Suppressor macrophage treated with lipopolysaccharide for 4 hours (primary cell): ENCODE measurements around the gene FAM120AOS.
A peak's percentile ranks its signal among the peaks of the same experiment; 100 is the strongest.

Experiments used
- DNase-seq: peaks from one replicate; pipeline ENCODE4 v3.0.0-alpha.2; 2020

Gene FAM120AOS

DNA sequence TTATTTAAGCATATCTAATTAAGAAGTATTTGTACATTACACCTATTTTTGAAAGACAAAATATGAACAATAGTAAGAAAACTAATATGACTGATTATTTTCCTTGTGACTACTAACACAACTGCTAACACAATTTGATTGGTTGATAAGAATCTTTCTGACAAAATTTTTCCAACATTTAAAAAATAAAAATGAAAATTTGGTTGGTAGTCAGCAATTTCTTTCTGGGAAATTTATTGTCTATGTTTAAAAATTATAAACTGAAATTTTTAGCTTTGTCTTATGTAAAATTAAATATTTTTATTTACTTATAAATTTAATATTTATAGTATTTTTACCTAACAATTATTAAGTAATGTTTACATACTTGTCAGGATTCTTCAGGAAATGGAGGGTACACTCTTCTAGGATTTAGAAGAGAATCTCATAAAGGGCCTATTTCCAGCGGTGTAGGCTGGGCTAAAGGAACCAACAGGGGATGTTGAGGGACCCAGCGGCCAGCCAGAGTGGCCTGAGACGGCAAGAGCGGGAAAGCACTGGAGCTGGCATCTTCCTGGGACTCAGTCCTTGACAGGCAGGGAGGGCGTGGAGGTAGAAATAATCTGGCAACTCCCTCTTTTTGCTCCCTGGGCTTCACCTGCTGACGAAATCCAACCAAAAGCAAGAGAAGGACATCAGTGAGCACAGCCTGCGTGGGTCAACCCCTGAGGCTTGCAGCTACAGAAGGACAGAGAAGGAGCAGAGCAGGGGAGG is 16.6 kb downstream of the FAM120AOS start:
- DNase-seq = no peak

- DNase-seq = no peak
Measured at GRCh38 chr9:93436218-93436617, 17.2 kb downstream of the FAM120AOS start.

- no peak for DNase-seq
Measured at GRCh38 chr9:93435386-93435785, 18.0 kb downstream of the FAM120AOS start.

DNA sequence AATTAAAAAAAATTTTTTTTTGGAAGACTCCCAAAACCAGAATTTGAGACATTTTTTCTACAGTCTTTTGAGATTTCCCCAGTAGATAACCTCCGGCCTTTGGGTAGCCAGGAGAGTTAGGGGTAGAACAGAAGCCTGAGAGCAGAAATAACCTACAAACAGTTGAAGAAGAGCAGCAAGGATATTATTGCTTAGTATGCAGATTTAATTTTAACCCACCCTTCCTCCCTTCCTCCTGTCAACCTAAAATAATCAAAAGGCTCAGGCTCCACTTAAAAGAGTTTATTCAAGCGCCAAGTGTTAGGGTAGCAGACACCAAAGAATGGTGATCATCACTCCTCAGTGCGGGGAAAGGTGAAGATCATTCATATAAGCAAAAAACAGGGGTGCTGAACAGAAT is 19.3 kb downstream of the FAM120AOS start:
- DNase-seq = no peak

GRCh38 chr9:93432964-93433363 is 20.4 kb downstream of the FAM120AOS start:
- no peak for DNase-seq

DNA sequence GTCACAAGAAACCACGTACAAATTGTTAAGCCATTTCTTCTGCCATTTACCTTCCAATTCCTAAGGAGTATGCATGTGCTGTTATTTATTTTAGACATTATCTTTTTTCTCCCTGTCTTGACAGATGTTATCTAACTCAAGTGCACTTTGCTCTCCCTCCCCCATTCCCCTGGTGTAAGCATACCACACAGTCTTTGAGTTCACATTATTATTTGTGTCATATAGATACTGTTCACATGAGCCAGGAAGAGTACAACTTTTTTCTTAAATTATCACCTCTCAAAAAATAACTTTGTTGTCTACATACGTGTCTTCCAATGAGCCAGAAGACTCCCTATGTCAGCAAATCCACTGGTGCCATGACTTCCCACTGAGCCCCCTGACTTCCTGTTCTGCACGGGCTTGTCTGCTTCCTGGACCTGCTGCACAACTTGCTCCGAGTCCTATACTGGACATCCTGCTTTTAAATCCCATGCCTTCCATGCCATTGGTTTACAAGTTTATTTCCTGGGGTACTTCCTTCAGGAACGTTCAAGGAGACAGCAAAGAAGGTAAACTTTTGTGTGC is 21.8 kb downstream of the FAM120AOS start:
- no peak for DNase-seq

GRCh38 chr9:93427655-93428379 is 25.6 kb downstream of the FAM120AOS start:
- peak; percentile 7 for DNase-seq

- no peak for DNase-seq
Measured at GRCh38 chr9:93422977-93423616, 30.3 kb downstream of the FAM120AOS start.

DNA sequence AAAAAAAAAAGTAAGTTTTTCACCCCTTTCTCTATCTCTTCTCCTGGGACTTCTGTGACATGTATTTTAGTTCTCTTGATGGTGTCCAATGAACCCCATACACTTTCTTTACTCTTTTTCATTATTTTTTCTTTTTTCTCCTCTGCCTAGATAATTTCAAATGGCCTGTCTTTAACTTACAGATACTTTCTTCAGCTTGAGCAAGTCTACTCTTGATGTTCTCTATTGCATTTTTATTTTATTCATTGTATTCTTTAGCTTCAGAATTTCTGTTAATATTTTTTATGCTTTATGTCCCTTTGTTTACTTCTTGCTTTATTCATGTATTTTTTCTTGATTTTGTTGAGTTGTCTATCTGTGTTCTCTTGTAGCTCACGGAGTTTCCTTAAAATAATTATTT is 34.4 kb downstream of the FAM120AOS start:
- no peak for DNase-seq

GRCh38 chr9:93417538-93417937 is 35.8 kb downstream of the FAM120AOS start:
- DNase-seq = no peak

DNA sequence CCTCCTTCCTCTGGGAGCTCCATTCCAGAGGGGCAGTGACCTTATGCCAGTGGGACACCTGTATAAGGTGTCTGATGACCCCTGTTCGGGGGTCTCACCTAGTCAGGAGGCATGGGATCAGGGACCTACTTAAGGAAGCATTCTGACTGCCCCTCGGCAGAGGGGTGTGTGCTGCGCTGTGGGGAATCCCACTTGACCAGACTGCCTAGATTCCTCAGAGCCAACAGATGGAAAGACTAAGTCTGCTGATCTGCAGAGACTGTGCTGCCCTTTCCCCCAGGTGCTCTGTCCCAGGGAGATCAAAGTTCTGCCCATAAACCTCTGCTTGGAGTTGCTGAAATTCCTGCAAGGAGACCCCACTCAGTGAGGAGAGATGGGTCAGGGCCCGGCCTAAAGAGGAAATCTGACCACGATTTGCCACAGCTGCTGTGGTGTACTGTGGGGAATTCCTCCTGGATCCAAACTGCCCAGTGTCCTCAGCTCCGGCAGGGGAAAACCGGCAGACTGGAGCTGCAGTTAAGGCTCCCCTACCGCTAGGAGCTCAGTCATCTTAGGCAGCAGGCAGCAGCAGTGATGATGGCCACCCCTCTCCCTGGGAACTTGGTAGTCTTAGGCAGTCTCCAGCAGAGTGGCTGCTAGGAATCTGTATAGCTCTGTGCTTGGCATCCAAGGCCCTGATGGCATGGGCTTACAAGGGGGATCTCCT is 36.7 kb downstream of the FAM120AOS start:
- no peak for DNase-seq

DNA sequence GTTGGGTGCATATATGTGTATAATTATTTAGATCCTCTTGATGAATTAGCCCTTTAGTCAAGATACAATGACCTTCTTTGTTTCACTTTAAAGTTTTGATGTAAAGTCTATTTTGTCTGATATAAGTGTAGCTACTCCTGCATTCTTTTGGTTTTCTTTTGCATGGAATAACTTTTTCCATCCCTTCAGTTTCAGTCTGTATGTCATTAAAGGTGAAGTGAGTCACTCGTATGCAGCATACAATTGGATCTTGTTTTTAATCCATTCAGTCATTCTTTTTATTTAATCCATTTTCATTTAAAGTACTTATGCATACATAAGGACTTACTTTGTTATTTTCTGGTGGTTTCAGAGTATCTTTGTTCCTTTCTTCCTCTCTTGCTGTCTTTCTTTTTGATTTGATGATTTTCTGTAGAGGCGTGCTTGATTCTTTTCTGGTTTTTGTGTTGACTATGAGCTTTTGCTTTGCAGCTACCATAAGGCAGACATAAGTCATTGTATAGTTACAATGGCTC is 38.1 kb downstream of the FAM120AOS start:
- no peak for DNase-seq

DNA sequence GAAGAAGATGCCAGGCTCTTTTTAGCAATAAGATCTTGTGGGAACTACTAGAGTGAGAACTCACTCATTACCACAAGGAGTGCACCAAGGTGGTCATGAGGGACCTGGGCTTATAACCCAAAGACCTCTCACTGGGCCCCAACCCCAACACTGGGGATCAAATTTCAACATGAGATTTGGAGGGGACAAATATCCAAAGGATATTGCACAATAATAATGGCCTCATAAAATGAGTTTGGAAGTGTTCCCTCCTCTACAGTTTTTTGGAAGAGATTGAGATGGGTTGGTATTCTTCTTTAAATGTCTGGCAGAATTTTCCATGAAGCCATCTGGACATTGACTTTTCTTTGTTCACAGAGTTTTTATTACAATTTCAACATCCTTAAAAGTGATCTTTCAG is 39.9 kb downstream of the FAM120AOS start:
- DNase-seq = no peak

- DNase-seq = peak; percentile 17
Measured at GRCh38 chr9:93406371-93406770, 47.0 kb downstream of the FAM120AOS start.

DNA sequence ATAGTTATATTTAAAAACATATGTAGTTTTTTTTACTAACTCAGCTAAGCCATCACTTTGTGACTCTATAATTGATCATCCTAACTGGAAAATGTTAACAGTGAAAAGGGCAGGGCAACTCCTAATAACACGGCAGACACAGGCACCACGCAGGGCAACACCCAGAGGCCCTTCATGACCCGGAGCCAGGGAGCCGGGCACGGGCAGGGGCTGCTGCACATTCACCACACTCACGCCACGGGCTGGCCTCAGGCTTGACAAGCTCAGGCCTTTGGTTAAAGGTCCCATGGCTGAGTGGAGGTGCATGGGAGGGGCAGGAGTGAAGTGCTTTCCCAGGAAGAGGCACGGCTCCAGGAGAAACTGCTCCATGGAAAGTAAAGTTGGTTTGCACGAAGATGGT is 54.9 kb downstream of the FAM120AOS start:
- DNase-seq = no peak

- DNase-seq = peak; percentile 85
Measured at GRCh38 chr9:93397661-93398373, 55.6 kb downstream of the FAM120AOS start.
